Ishikawa (cell line): ENCODE data around the gene PEAK3.

Source experiments
- TCF12 ChIP-seq: IDR thresholded peaks from 2 replicates; pipeline ENCODE4 v1.6.1; 2012; ENCODE audit warnings: low read depth
- ZBTB7A ChIP-seq: IDR thresholded peaks from 2 replicates; pipeline ENCODE4 v1.6.1; 2012; ENCODE audit warnings: low read depth
- TF ChIP-seq, protein P1 (sequence below): IDR thresholded peaks from 2 replicates; pipeline ENCODE4 v1.6.1; 2012

DNA sequence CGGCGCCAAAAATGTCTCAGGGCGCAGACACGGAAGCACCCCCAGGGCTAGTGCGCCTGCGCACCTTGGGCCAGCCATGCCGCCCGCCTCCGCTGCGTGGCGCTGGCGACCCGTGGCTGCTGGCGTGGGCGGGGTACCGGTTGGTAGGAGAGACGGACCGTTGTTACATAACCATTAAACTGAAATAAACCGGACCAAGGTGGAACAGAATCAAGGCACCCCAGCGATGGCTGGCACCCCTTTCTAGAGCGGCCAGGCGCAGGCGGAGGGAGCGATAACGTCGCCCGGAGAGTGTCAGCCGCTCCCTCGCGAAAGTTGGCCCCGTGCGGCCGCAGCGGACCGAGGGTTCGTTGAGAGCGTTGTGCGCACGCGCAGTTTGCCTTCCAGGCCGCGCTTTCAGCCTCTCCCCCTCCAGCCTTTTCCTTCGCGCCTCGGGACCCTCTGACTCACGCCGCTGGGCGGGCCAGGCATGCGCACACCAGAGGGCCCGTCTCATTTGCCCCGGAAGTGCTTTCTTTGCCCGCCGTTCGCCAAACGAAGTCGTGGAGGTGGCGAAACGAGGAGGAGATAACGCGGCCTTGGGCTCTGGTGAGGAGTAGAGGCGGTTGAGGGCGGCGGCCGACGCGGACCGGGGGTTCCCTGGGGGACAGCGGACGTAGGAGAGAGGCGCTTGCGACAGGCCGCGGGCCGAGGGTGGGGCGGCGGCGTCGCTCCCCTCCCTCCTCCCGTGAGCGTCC is 45.5 kb downstream of the PEAK3 start, which contains the start of the genes PLEKHJ1 and SF3A2:
- peak; percentile 64 for TF ChIP-seq TCF12
- peak; percentile 70; the same call in 1 of the 2 replicates for TF ChIP-seq ZBTB7A
- TF ChIP-seq, protein P1, sequence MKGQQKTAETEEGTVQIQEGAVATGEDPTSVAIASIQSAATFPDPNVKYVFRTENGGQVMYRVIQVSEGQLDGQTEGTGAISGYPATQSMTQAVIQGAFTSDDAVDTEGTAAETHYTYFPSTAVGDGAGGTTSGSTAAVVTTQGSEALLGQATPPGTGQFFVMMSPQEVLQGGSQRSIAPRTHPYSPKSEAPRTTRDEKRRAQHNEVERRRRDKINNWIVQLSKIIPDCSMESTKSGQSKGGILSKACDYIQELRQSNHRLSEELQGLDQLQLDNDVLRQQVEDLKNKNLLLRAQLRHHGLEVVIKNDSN: 0 out of 2 replicates have a peak, but pooled peaks have one; percentile 48
